Adrenal gland (tissue), 5 donors: ENCODE measurements around the gene SUCLG2.

Experiments used
- CTCF ChIP-seq, 6 experiments: fragments of 450-650 bp in 4 of 6; fragments of 200-600 bp in 2 of 6; sonication (generic) in 1 of 6; IDR thresholded peaks; 1 replicate in 5 of 6; 2 replicates in 1 of 6; pipeline versions ENCODE4 v1.5.1 to v1.8.0; 2016 to 2021; ENCODE audit warnings: antibody characterized with exemption in 6 of 6, mild to moderate bottlenecking in 2 of 6, moderate library complexity in 1 of 6
- POLR2A ChIP-seq, 2 donors: fragments of 450-650 bp; IDR thresholded peaks; one replicate each; pipeline ENCODE4 v1.6.1; 2017; ENCODE audit warnings: antibody characterized with exemption in 2 of 2, mild to moderate bottlenecking in 2 of 2, moderate library complexity in 1 of 2
- donor health status: DM: no; HTN: no; CAD: no.

GRCh38 chr3:67518236-67518635 is 136.2 kb downstream of the SUCLG2 start:
- TF ChIP-seq CTCF (IDR thresholded peaks at IDR 0.05): no peak
- no peak for TF ChIP-seq POLR2A (IDR thresholded peaks at IDR 0.05)
